Posterior vena cava (tissue), 2 donors: ENCODE measurements around the gene ENOSF1. TPM values are rescaled to one million over a fixed set of nuclear protein-coding genes. Genes with fewer than 3 reads are reported as not detected.
"Not testable (repeated sequence)": the region's sequence is repeated elsewhere in the genome, so short reads cannot be mapped to it uniquely, and the experiment has no call there.

Experiments used
- DNase-seq: peaks from one replicate; pipeline ENCODE4 v3.0.0-alpha.2; 2020; ENCODE audit warnings: low spot score
- intact Hi-C, 2 donors: fragments of 100-400 bp; cut with DNase I; formaldehyde crosslinking; loops; one replicate each; pipeline versions ENCODE4 v1.14.1 to v1.14.2; 2022 to 2023
- long read RNA-seq, 2 donors: library from polyadenylated mRNA; unstranded; transcript quantifications; one replicate each; pipeline ENCODE4 v2.0.0, GENCODE V29; 2020 to 2021
- total RNA-seq, 2 donors: library from RNA; stranded (reverse); fragmentation: NEBNext Ultra II Directional; extraction: Animal tissue kit (Norgen Biotek cat#: 25700); gene quantifications; one replicate each; pipeline ENCODE4 v1.2.1, GENCODE V29; 2021
- donor health status: DM: yes; HTN: yes; CAD: no.
- donor health status: DM: yes; HTN: yes; CAD: no.

The ENOSF1 gene, protein sequence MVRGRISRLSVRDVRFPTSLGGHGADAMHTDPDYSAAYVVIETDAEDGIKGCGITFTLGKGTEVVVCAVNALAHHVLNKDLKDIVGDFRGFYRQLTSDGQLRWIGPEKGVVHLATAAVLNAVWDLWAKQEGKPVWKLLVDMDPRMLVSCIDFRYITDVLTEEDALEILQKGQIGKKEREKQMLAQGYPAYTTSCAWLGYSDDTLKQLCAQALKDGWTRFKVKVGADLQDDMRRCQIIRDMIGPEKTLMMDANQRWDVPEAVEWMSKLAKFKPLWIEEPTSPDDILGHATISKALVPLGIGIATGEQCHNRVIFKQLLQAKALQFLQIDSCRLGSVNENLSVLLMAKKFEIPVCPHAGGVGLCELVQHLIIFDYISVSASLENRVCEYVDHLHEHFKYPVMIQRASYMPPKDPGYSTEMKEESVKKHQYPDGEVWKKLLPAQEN
- 10 to 100 TPM; 38.1 to 57.7 TPM for total RNA-seq
- long read RNA-seq, donor 1, partial matches to known transcripts = 0 of 11 reads
- long read RNA-seq, donor 1, other reads (novel, unspliced or antisense) = 8 of 11 reads
- long read RNA-seq, donor 2, transcript ENOSF1-201 (16 exons, 1,867 nt) = major isoform, 5 of 15 reads
- long read RNA-seq, donor 2, partial matches to known transcripts = 4 of 15 reads
- long read RNA-seq, donor 2, other reads (novel, unspliced or antisense) = 6 of 15 reads

DNA sequence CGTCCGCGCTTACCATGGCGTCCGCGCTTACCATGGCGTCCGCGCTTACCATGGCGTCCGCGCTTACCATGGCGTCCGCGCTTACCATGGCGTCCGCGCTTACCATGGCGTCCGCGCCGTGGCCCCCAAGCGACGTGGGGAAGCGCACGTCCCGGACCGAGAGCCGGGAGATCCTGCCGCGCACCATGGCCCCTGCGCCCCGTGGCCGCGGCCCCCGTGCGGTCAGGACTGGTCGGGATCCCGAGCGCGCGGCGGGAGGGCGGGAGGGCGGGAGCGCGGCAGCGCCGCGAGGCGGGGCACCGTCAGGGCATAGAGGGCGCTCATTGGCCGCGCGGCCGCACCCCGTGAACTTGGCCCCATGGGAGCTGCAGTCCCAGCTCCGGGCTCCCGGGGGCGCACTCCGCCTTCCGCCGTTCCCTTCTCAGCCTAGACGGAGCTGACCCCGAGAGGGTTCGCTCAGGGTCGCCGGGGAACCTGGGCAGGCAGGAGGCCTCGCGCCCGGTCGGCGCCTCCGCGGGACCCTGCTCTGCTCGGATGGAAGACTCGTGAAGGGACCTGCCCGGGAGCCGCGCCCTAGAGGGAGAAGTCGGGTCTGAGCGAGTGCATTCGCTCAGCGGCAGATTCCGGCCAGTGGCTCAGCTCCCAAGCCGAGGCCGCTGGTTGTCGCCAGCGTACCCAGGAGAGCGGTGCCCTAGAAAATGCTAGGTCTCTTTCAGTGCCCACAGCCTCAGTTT, at the start of gene ENOSF1:
Gene ENOSF1, minus strand, starts transcription at position 230 of the 734 bp plus-strand sequence. Its CDS starts 43 bp downstream, at position 187.
- DNase-seq = peak; percentile 95
- intact Hi-C loops = no loop called here

DNA sequence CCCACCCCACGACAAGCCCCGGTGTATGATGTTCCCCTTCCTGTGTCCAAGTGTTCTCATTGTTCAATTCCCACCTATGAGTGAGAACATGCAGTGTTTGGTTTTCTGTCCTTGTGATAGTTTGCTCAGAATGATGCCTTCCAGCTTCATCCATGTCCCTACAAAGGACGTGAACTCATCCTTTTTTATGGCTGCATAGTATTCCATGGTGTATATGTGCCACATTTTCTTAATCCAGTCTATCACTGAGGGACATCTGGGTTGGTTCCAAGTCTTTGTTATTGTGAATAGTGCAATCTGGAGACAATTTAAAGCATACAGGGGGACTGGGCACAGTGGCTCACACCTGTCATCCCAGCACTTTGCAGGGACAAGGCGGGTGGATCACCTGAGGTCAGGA, 47.4 kb upstream of the ENOSF1 start:
- DNase-seq, intact Hi-C loops: not testable (repeated sequence)

DNA sequence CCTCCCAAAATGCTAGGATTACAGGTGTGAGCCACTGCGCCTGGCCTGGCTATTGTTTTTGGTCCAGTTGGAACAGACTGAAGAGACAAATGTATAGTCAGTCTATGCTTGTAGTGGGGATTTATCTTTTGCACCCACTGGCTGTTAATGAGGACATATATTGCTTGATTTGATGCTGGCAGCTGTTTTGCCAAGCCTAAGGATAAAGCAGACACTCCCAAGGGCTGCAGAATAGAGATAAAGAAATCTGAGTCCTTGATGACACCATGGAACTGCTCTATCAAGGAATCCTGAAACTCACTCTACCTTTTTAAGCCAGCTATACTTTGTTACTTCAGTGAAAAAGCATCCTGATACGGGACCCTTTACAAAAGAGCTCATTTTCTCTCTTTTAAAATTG, 43.1 kb upstream of the ENOSF1 start:
- no peak for DNase-seq
- intact Hi-C loops = no loop called here

DNA sequence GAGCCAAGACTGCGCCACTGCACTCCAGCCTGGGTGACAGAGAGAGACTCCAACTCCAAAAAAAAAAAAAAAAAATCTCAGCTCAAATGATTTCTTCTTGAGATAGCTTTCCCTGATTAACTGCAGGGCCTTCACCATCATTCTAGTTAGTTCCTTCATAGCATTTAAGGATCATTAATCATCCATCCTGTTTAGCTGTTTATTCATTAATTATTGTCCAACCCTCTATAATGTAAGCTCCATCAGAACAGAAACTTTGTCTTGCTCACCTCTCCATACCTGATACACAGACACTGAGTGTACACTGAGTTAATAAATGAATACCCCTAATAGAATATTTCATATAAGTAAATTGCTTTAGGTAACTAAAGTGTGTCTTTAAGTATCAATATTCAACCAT, 42.2 kb upstream of the ENOSF1 start:
- intact Hi-C loops = no loop called here

DNA sequence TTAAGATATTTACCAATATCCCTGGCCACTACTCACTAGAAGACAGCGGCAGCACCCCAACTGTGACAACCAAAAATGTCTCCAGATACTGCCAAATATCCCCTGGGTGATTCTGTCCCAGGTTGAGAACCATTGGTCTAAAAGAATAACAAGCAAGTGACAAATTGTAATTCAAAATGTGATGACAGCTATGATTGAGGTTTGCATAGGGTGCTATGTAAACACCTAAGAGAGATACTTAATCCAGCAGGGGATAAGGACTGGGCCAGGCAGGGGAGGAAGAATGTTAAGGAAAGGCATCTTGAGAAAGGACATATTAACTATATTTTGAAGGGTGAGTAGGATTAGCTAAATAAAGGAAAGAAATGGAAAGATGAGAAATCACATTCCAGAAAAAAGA, 38.0 kb upstream of the ENOSF1 start:
- intact Hi-C loops = no loop called here
- DNase-seq = no peak

More for the DNA sequence above, 42.2 kb upstream of the ENOSF1 start:
- DNase-seq = no peak

DNA sequence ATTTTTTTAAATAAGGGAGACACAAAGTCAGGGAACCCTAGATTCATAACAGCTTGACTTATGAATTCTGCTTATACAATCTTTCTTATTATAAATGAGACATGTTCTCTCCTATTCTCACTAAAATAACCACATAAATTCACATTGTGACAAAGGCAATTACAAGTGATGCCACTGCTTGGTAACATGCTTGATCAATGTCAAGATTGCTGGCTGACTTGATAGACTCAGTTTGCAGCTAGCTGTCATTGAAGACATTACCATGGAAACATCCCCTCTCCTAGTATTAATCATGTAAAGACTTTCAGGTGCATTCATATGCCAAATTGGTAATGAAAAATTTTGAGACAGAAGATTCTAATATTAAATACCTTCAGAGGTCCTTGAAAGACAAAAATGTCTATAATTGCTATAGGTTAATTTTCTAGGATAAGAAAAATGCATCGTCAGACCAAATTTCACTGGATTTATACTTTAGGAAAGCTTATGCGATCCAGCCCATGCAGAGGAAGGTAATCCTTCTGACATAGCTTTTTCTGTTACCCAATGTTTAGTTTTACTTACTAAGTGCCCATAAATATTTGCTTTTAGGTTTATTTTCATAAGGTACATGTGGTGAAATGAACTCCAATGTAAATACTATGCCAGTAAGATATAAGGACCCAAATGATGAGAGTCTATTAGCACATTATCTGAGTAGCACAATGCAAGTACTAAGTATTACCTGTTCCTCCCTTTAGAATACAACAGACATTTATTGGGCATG, 32.6 kb upstream of the ENOSF1 start:
- intact Hi-C loops = loop anchor here (5.0 kb wide), 1 partner anchor 87 kb away; no protein-coding TSS in a partner anchor
- no peak for DNase-seq

DNA sequence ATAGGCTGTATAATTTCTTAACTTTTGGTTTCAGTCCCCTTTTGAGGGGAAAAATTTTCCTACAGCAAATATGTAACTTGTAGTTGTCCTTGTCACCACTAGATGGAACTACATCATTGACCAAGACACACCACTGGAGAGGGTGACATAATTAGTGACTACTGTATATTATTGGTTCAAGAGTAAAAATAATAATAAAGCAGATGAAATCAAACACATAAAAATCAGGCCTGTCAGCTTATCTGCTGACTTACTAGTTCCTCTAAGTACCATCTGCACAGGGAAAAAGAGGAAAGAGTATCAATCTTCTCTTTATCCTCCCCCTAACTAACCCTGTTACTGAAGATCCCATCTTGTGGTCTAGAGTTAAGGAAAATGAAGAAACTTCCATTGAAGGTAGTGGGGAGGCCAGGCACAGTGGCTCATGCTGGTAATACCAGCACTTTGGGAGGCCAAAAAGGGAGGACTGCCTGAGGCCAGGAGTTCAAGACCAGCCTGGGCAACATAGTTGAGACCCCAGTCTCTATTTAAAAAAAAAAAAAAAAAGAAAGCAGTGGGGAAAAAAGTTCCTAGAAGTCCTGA, 29.6 kb upstream of the ENOSF1 start:
- intact Hi-C loops = loop anchor here in 1 of 2 donors (5.0 kb wide), 1 partner anchor 90 kb away; no protein-coding TSS in a partner anchor
- no peak for DNase-seq

DNA sequence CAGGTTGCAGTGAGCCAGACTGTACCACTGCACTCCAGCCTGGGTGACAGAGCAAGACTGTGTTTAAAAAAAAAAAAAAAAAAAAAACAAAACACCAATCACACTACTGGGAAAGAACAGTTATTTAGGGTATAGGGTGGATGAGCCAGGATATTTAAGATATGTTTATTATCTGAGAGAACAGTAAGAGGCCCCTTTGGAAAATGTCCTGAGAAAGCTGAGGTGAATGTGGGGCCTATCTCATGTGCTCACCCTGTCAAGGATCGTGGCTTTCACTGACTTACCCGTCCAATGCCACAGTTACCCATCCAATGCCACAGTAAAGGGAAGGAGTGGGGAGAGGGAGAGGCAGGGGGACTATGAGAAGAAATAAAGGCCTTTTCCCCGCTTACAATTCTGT, 19.9 kb upstream of the ENOSF1 start:
- no peak for DNase-seq
- intact Hi-C loops = no loop called here

DNA sequence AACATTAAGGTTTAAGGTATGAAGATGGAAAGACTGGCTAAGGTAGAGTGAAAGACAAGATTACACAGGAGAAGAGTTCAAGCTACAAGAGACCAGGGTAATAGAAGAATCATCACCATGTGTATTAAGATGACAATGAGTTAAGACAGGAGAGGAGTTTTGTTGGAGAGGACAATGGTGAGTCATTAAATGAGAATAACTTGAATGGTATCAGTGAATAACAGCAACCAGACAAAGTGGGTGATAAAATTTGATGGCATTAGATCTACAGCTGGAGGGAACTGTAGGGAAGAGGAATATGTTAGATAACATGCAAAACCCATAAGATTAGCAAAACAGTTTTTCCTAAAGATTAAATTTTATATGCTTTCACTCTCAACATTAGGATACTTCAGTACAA, 18.8 kb upstream of the ENOSF1 start:
- intact Hi-C loops = no loop called here
- DNase-seq = no peak

DNA sequence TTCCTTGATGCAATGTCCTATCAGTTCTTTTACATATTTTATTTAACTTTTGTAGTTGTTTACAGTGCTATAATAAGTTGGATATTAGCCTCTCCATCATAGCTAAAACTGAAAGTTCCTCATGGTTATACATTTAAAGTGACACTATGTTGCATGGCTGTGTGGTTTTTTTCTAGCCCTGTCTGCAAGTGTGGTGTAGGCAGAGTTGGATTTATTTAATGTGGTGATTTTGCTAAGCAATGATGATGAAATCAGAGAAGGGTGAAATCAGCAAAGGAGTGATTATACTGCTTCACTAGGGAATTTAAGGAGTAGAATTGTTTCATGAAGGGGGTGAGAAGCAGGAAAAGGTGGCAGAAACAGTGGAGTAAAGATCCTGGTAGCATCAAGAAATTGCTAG, 18.3 kb upstream of the ENOSF1 start:
- no peak for DNase-seq
- intact Hi-C loops = no loop called here

DNA sequence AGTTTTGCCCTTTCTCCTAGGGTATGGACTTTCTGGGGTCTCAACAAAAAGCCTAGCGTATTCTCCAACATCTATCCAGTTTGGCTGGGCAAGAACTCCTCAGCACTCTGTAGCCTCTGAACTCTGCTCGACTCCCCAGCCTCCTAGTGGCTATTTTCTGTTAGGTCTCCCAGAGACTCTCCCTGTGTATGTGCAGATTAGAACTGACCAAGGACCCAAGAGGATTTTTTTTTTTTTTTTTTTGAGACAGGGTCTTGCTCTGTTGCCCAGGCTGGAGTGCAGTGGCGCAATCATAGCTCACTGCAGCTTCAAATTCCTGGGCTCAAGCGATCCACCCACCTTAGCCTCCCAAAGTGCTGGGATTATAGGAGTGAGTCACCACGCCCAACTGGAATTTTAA, 17.7 kb upstream of the ENOSF1 start:
- intact Hi-C loops, DNase-seq: not testable (repeated sequence)

DNA sequence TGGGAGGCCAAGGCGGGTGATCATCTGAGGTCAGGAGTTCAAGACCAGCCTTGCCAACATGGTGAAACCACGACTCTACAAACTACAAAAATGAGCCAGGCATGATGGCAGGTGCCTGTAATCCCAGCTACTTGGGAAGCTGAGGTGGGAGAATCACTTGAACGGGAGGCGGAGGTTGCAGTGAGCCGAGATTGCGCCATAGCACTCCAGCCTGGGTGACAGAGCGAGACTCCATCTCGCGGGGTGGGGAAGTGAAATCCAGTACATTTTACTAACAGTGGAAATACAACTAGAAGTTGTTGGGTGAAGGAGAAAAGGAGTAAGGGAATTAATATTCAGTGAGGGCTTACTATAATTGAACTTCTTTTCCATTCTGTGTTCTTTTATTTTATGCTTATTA, 13.2 kb upstream of the ENOSF1 start:
- intact Hi-C loops = no loop called here
- DNase-seq = peak; percentile 64

DNA sequence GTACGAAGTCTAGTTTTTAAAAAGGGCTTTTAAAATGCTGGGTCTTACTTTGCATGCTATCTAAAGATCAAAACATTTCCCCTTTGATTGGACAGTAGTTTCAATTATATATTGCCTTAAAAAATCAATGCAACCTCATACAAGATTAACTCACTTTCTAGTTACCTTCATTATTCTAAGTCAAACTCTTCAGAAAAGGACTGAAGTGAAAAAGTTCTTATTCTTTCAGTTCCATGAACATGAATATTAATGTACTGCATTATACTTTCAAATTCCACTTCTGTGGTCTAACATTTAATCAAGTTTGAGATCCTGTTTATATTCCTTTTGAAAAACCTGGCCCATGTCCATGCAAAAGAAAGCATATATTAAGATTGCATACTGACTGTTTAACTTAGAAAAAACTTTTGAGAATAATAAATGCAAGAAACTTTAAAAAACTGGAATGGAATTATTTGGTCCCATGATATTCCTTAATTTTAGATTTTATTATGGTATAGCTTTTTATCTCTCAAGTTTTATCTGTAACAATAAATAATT, 11.2 kb upstream of the ENOSF1 start:
- intact Hi-C loops = no loop called here
- DNase-seq = no peak

DNA sequence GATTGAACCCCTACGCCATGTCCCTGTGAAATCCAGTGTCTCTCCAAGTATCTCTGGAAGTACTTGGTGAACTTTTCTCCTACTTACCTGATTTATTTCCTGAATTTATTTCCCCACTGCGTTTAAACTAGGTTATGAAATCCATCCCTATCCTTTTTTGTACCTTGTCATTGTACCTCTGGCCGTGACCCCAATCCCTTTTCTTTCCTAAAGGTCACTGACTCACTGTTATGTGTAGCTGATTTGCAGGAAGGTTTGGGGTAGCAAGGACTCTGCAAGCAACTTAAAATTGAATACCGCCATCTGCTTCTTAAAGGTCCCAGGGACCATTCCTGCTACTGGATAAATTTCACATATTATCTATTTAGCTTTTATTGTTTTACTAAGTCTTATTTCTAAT, 4.6 kb upstream of the ENOSF1 start:
- intact Hi-C loops = no loop called here

DNA sequence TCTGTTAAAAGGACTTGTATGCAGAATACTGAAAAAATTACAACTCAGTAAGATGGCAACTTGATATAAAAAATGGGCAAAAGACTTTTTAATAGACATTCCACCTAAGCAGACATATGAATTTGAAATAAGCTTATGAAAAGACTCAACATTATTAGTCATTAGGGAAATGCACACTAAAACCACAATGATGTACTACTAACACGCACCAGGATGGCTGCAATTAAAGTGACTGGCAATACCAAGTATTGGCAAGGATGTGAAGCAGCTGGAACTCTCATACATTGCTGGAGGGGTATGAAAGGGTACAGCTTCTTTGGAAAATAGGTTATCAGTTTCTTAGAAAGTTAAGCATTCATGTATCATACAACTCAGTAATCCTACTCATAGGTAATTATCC, 3.2 kb upstream of the ENOSF1 start:
- DNase-seq = no peak
- intact Hi-C loops = no loop called here

More for the DNA sequence above, 4.6 kb upstream of the ENOSF1 start:
- DNase-seq = no peak

DNA sequence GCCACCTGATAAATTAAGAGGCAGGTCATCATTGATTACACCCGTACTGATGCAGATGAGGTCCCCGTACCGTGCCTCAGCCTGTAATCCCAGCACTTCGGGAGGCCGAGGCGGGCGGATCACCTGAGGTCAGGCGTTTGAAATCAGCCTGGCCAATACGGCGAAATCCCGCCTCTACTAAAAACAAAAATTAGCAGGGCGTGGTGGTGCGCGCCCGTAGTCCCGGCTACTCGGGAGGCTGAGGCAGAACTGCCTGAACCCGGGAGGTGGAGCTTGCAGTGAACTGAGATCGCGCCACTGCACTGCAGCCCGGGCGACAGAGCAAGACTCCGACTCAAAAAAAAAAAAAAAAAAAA, 683 bp upstream of the ENOSF1 start:
- intact Hi-C loops = no loop called here

DNA sequence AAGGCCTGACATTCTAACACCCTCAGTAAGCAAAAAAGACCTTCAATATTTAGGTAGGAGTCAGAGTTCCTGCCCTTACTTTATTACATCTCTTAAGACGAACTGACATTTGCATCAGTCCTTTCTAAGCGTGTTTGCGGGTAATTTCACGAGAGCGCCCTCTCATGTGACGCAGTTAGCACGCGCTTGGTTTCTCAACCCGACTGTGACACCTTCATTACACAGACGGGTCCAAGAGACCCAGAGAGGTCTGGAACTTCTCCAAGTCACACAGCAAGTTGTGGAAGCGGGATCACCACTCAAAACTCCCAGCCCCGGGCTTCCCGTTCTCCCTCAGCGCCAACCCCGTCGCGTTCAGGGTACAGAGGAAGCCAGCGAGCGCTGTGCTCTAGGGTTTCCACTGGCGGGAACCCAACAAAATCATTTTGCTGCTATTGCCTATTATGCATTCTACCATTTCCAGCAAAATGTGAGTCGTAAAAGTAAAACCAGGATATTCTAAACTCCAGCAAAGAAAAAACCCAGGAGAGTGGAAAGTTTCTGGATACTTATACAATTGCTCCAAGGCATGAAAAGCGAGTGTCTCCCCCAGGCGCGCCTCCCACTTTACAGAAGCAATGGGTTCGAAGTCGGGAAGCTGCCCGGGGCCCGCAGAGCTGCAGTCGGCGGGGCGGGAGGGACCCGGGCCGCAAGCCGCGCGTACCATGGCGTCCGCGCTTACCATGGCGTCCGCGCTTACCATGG, 601 bp downstream of the ENOSF1 start:
- DNase-seq = peak; percentile 93
- intact Hi-C loops = no loop called here

More for the DNA sequence above, 683 bp upstream of the ENOSF1 start:
- DNase-seq = peak; percentile 76

DNA sequence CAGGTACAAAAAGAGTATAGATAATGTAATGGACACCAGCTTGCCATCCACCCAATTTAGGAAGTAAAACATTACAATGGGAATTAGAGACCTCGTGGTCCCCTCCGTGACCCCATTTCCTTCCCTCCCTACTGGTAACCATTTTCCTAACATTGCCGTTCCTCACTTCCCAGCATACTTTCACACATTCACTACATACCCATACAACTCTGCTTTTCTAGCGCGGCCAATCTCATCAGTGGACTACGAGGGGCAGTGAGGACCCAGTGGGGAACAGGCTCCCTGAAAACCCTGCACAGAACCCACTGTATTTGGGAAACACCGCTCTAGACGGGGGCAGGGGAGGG, 1.1 kb downstream of the ENOSF1 start:
- intact Hi-C loops = no loop called here
- no peak for DNase-seq
